A673 (cell line): ENCODE data around the gene PAQR5.

Experiments used
- CTCF ChIP-seq: fragments of 300-800, 200-600 bp; sonication (generic); conservative IDR thresholded peaks from 2 replicates; pipeline ENCODE4 v1.5.1; 2017; ENCODE audit warnings: low read depth, mild to moderate bottlenecking, antibody characterized with exemption, low read length, moderate library complexity, mixed read lengths
- EZH2 ChIP-seq: fragments of 200-600 bp; sonication (generic); IDR thresholded peaks from 2 replicates; pipeline ENCODE4 v1.6.1; 2017; ENCODE audit warnings: borderline replicate concordance, low read depth, mild to moderate bottlenecking, mixed read lengths, antibody characterized with exemption, low read length; ENCODE audit not compliant: poor library complexity, severe bottlenecking

GRCh38 chr15:69446953-69447352, 148.2 kb downstream of the PAQR5 start:
- TF ChIP-seq CTCF (no peak), EZH2 (no peak)
